Stimulated activated CD8-positive, alpha-beta memory T cell treated with anti-CD3 and anti-CD28 coated beads, Interleukin-2, amount 100 ng/mL, for 48 hours (primary cell): ENCODE measurements around the gene CCDC51.
A peak's percentile ranks its signal among the peaks of the same experiment; 100 is the strongest.
"Not testable (repeated sequence)": the region's sequence is repeated elsewhere in the genome, so short reads cannot be mapped to it uniquely, and the experiment has no call there.

Experiments used
- DNase-seq, 2 donors: peaks; one replicate each; pipeline ENCODE4 v3.0.0-alpha.2; 2020; ENCODE audit warnings: low read depth in 2 of 2

The CCDC51 gene

GRCh38 chr3:48439820-48440589, at the start of gene CCDC51, which contains the start of gene TMA7:
Gene CCDC51, minus strand, starts transcription at chr3:48440119. Its CDS starts 4,991 bp downstream, at chr3:48435128.
Gene TMA7, plus strand, starts transcription at chr3:48440257. Its CDS starts 40 bp downstream, at chr3:48440297.
- DNase-seq, result peak; percentile 97 to 98

GRCh38 chr3:48486952-48487351, 47.0 kb upstream of the CCDC51 start:
- no peak for DNase-seq

GRCh38 chr3:48482822-48483221, 42.9 kb upstream of the CCDC51 start:
- DNase-seq, result not testable (repeated sequence)

- DNase-seq, result not testable (repeated sequence)
Measured at GRCh38 chr3:48480891-48481290, 41.0 kb upstream of the CCDC51 start.

GRCh38 chr3:48478626-48479555, 39.0 kb upstream of the CCDC51 start:
- DNase-seq, result no peak

GRCh38 chr3:48477959-48478520, 38.1 kb upstream of the CCDC51 start:
- no peak for DNase-seq

- no peak for DNase-seq
Measured at GRCh38 chr3:48476426-48477053, 36.6 kb upstream of the CCDC51 start.

- DNase-seq, result no peak
Measured at GRCh38 chr3:48475188-48475587, 35.3 kb upstream of the CCDC51 start.

GRCh38 chr3:48474619-48475018, 34.7 kb upstream of the CCDC51 start:
- DNase-seq, result no peak

GRCh38 chr3:48474031-48474430, 34.1 kb upstream of the CCDC51 start:
- not testable (repeated sequence) for DNase-seq

GRCh38 chr3:48473617-48473952, 33.7 kb upstream of the CCDC51 start:
- DNase-seq, result no peak

- DNase-seq, result peak; percentile 92
Measured at GRCh38 chr3:48472923-48473616, 33.2 kb upstream of the CCDC51 start.

- no peak for DNase-seq
Measured at GRCh38 chr3:48472673-48472922, 32.7 kb upstream of the CCDC51 start.

GRCh38 chr3:48470286-48470685, 30.4 kb upstream of the CCDC51 start:
- DNase-seq, result no peak

- no peak for DNase-seq
Measured at GRCh38 chr3:48469046-48469915, 29.4 kb upstream of the CCDC51 start.

- DNase-seq, result no peak
Measured at GRCh38 chr3:48468329-48468731, 28.4 kb upstream of the CCDC51 start.

- no peak for DNase-seq
Measured at GRCh38 chr3:48467473-48468267, 27.8 kb upstream of the CCDC51 start.

GRCh38 chr3:48467110-48467454, 27.2 kb upstream of the CCDC51 start:
- DNase-seq, result no peak

GRCh38 chr3:48466386-48467109, 26.6 kb upstream of the CCDC51 start:
- DNase-seq, result no peak
